Right renal pelvis (tissue), 4 donors: Measurements from ENCODE around the gene KCND3. TPM values are rescaled to one million over a fixed set of nuclear protein-coding genes. Genes with fewer than 3 reads are reported as not detected.

Source experiments
- DNase-seq, 4 donors: peaks; one replicate each; pipeline ENCODE4 v3.0.0-alpha.2; 2013; ENCODE audit warnings: low read depth in 4 of 4, low spot score in 3 of 4, missing footprints in 1 of 4
- polyA plus RNA-seq, 4 donors: library from polyadenylated mRNA; unstranded; fragments of 120-200 nt; gene quantifications; one replicate each; pipeline ENCODE4 v1.2.1, GENCODE V29; 2013; ENCODE audit not compliant: insufficient read length in 4 of 4

The KCND3 gene
- polyA plus RNA-seq, 4 donors: 0.93 to 1.6 (median 1.3) TPM

- DNase-seq: no peak
Measured at GRCh38 chr1:111735321-111735720, 254.1 kb downstream of the KCND3 start.

DNA sequence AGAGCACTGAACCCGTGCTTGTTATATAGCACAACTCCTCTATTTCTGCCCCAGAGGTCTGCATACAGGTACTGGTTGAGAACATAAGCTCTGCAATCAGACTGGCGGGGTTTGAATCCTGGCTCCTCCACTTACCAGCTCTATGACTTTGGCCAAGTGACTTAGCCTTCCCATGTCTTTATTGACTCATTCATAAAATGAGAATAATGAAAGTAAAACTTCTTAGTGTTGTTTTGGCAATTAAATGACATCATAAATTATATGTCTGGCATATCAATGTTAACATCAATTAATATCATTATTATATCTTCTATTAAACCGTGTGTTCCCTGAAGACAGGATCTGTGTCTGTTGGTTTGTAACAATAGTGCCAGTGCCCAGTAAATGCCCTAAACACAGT, 254.6 kb downstream of the KCND3 start:
- no peak for DNase-seq

DNA sequence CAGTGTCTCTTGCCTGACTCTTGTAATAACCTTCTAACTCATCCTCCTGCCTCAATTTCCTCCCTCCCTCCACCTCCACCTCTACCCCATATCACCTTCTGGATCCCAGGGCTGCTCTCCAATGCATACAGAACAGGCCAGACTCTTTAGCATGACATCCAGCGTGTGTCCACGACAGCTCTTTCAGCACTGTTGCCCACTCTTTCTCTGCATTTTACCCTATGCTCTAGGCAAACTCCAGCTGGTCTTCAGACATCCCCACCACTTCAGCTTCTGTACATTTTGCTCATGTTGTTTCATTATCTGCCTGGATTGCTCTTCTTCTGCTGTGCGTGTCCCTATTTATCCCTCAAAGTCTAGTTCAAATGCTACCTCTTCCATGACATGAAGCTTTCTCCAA, 255.0 kb downstream of the KCND3 start:
- no peak for DNase-seq

DNA sequence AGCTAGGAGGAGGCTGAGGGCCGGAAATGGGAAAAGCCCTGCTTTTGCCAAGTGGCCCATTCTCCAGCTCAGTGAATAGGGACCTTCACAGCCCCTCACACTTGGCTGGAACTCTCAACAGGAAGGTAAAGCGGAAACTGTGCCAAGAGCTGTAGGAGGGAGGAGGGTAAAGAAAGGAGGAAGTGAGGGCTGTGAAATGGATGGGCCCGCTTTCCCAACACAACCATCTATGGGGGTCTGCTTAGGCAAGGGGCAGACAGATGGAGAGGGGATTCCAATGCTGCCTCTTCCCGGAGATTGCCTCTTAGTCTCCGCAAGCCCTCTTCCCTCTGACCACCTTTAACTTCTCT, 255.5 kb downstream of the KCND3 start:
- DNase-seq: no peak

GRCh38 chr1:111733183-111733991, 256.1 kb downstream of the KCND3 start:
- DNase-seq: no peak

GRCh38 chr1:111732718-111733117, 256.8 kb downstream of the KCND3 start:
- no peak for DNase-seq

DNA sequence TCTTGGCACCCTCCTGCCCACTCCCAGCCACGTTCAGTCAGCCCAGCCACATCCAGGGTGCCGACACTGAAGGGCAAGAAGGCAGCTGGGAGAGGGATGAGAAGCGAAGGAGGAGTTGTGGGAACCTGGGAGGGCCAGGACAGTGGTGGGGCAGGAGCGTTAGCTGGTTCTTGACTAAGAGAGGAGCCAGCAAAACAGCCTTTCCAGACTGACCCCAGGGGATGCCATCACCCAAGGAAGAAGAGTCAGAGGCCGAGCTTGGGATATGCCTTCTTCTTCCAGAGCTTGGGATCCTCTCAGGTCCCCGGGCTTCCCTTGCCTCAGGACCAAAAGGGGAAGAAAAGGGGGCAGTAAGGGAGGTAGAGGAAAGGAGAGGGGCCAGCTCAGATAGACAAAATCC, 257.5 kb downstream of the KCND3 start:
- no peak for DNase-seq

DNA sequence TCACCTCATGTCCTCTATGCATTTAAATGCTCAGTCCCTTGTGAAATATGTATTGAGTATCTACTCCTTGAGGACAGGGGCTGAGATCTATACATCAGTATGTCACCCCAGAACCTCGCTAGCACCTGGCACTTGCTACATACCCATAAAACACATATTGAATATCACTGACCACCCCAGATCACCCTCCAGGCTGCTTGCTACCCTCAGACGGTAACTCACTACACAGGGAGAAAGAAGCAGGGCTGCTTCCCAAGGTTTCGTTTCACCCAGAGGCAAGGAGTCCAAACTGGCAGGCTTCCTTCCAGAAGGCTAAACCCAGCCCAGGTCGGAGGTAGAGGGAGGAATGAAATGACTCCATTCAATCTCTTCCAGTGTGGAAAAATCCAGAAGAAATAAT, 258.8 kb downstream of the KCND3 start:
- no peak for DNase-seq

DNA sequence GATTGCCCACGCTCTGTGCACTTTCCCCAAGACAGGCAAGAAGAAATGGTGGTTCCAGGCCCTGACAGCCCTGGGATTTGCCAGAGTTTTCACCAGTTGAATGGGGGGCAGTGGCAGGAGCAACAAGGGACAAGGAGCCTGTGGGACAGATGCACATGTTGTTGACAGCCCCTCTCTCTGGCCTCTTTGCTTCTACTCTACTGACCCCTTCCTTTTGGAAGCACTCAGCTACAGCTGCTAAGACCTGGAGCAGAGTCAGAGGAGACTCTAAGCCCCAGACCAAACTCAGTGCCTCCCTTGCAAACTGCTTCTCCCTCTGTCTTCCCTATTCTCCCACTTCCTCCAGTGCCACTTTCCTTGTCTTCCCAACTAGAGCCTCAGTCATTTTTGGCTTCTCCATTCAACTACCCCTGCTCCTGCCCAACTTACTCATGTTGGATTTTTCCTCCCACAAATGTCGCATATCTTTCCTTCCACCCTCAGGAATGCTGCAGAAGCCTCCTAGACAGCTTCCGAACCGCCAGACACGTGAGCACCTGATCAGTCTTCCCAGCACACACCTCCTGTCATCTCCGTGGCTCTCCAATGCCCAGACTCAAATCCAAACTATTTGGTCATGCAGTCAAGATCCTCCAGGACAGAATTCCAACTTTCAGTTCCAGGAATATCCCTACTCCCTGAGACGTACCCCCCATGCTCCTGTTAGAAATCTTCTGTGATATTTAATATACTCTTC, 259.4 kb downstream of the KCND3 start:
- DNase-seq: no peak

DNA sequence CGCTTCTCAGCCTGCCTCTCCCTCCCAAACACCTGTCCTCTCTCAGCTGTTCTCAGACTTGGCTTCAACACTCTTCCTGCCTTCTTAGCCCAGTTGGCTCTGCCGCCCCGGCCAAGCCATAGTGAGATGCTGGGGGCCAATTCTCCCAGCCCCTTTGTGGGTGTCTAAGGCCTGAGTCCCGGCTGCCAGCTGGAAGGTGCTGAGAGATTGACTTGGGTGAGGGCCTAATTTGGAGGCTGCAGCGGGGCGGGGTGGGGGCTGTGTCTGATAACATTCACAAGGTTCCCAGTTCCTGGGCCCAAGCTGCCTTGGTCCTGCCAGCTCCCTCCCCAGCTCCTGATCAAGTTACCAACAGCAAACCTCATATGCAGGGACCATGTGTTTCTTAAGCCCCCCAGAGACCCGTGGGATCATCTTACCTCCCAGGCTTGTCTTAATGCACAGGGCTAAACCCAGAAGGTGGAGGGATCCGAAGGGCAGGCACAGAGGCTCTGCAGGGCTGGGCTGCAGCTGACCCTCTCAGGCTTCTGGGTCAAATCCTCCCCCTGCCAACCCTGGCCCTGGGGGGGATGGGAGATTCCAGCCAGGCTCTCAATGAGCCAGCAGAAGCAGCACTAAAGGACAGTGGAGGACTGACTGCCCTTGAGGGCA, 260.1 kb downstream of the KCND3 start:
- peak in 1 of 4 donors; percentile 18 for DNase-seq

DNA sequence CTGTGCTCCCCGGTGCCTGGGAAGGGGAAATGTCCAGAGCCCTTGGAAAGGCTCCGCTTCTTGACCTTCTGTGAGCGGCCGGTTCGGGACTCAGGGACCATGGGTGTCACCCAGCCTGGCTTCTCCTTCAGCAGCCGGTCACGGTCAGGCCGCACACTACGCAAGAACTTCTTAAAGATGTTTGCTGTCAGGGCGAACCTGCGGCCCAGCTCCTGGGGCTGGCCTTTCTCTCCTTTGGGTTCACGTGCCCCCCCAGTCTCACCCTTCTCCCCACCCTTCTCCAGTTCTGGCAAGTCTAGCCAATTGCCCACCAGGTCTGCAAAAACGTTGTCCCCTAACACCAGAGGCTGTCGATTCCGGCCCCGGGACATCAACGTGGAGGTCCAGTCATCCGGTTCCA, 262.4 kb downstream of the KCND3 start:
- DNase-seq: no peak

- peak in 1 of 4 donors; percentile 16 for DNase-seq
Measured at GRCh38 chr1:111725192-111725591, 264.3 kb downstream of the KCND3 start.

DNA sequence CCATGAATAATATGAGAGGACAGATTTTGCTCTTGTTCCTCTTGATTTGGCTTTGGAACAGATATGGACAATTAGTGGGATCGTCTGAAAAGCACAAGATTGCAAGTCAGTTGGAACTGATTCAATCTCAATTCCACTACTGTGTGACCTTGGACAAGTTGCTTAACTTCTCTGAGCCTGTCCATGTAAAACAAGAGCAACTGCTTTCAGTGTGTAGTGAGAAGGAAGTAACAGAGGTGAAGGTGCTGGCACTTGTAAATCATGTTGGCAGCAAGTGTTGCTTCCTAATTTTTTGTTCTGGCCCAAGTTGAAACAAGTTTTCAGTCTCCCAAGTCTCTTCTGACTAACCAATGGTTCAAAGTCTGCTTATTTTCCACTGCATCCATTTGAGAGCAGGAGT, 265.6 kb downstream of the KCND3 start:
- DNase-seq: no peak

GRCh38 chr1:111723091-111723806, 266.2 kb downstream of the KCND3 start:
- no peak for DNase-seq

- no peak for DNase-seq
Measured at GRCh38 chr1:111720977-111721786, 268.3 kb downstream of the KCND3 start.

Other genes with a start within 250 kb of the KCND3 start
- 10 to 100 TPM; 21.0 to 25.0 (median 23.6) TPM for gene DDX20, start 233.8 kb downstream of the KCND3 start, polyA plus RNA-seq